CD4-positive, CD25-positive, alpha-beta regulatory T cell (primary cell): Measurements from ENCODE around the gene HSD17B13. TPM values are rescaled to one million over a fixed set of nuclear protein-coding genes. Genes with fewer than 3 reads are reported as not detected.

Experiments
- ATAC-seq, 2 donors: fragments of 150-1000 bp; cut with Tn5 transposase; one replicate each; pipeline ENCODE4 v1.10.0; 2021; ENCODE audit warnings: low read depth in 2 of 2, moderate number of reproducible peaks in 2 of 2, moderate library complexity in 1 of 2
- DNase-seq, 3 donors: peaks; one replicate each; pipeline versions ENCODE4 v3.0.0 to v3.0.0-alpha.2; 2012 to 2022; ENCODE audit warnings: mixed read lengths in 1 of 3
- H3K27ac ChIP-seq: one replicate; pipeline ENCODE4 v1.7.0; 2013; ENCODE audit warnings: mild to moderate bottlenecking, low read length; ENCODE audit not compliant: insufficient read depth, poor library complexity, severe bottlenecking
- H3K27me3 ChIP-seq: one replicate; pipeline ENCODE4 v1.7.0; 2013; ENCODE audit warnings: low read length; ENCODE audit not compliant: control insufficient read depth, insufficient read depth
- H3K36me3 ChIP-seq: one replicate; pipeline ENCODE4 v1.7.0; 2013; ENCODE audit warnings: mild to moderate bottlenecking, low read length, moderate library complexity; ENCODE audit not compliant: control insufficient read depth, insufficient read depth
- H3K4me1 ChIP-seq: 2 replicates; pipeline ENCODE4 v1.7.0; 2013; ENCODE audit warnings: mild to moderate bottlenecking, low read length; ENCODE audit not compliant: insufficient read depth, control insufficient read depth, poor library complexity, severe bottlenecking
- H3K4me3 ChIP-seq: one replicate; pipeline ENCODE4 v1.7.0; 2013; ENCODE audit warnings: low read depth, mild to moderate bottlenecking, low read length, moderate library complexity
- H3K9me3 ChIP-seq, 2 experiments: 1 replicate in 1 of 2; 2 replicates in 1 of 2; pipeline ENCODE4 v1.7.0; 2013; ENCODE audit warnings: low read length in 2 of 2, mild to moderate bottlenecking in 1 of 2, moderate library complexity in 1 of 2; ENCODE audit not compliant: control insufficient read depth in 2 of 2
- H3K27ac Mint-ChIP-seq, 3 donors: one replicate each; pipeline ENCODE4 v1.8.0; 2020 to 2022; ENCODE audit warnings: mild to moderate bottlenecking in 3 of 3, mixed read lengths in 3 of 3, moderate library complexity in 2 of 3
- H3K27me3 Mint-ChIP-seq: one replicate; pipeline ENCODE4 v1.8.0; 2022; ENCODE audit warnings: mild to moderate bottlenecking, mixed read lengths
- H3K36me3 Mint-ChIP-seq: one replicate; pipeline ENCODE4 v1.8.0; 2020; ENCODE audit warnings: mixed read lengths
- H3K4me1 Mint-ChIP-seq, 4 donors: one replicate each; pipeline ENCODE4 v1.8.0; 2020 to 2022; ENCODE audit warnings: mixed read lengths in 4 of 4, mild to moderate bottlenecking in 1 of 4
- H3K4me3 Mint-ChIP-seq, 4 donors: one replicate each; pipeline ENCODE4 v1.8.0; 2020 to 2022; ENCODE audit warnings: mild to moderate bottlenecking in 4 of 4, mixed read lengths in 4 of 4, moderate library complexity in 3 of 4
- H3K9me3 Mint-ChIP-seq, 7 donors: one replicate each; pipeline ENCODE4 v1.8.0; 2020 to 2022; ENCODE audit warnings: mixed read lengths in 7 of 7, mild to moderate bottlenecking in 3 of 7, moderate library complexity in 2 of 7
- polyA plus RNA-seq, 4 donors: library from polyadenylated mRNA; unstranded; fragments of 300-500 nt; fragmentation: Illumina TruSeq; gene quantifications; one replicate each; pipeline ENCODE4 v1.2.3, GENCODE V29; 2021
- total RNA-seq: library from RNA; stranded (reverse); gene quantifications from one replicate; pipeline ENCODE4 v1.2.3, GENCODE V29; 2022

HSD17B13 gene, protein sequence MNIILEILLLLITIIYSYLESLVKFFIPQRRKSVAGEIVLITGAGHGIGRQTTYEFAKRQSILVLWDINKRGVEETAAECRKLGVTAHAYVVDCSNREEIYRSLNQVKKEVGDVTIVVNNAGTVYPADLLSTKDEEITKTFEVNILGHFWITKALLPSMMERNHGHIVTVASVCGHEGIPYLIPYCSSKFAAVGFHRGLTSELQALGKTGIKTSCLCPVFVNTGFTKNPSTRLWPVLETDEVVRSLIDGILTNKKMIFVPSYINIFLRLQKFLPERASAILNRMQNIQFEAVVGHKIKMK
- total RNA-seq (0.52 TPM), polyA plus RNA-seq (under 1 TPM in 1 of 4 donors, not detected in 3; 0.09 TPM)

DNA sequence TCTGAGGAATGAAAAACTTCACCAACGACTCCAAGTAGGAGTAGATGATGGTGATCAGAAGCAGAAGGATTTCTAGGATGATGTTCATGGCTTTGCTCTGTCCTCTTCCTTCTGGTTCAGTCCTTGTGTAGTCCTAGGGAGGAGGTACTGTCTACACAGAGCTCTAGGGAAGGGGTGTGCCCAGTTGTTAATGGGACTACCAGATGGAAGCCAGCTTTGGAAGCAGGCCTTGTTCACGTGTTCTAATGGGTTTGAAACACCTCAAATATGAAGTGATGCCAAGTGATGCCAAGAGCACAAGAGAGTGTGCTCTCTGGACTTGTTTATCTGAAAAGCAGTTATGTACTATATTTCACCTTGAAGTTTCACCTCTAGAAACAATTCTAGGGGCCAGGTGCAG is at the start of gene HSD17B13:
Gene HSD17B13, minus strand, starts transcription at position 129 of the 400 bp plus-strand sequence. Its CDS starts 41 bp downstream, at position 88.
- H3K9me3 Mint-ChIP-seq, result peaks cover 0 to 8% (median 0%) of the 10 kb centered on the region in 7 donors
- no peak within 1 kb of the TSS for H3K4me3 ChIP-seq
- H3K27ac Mint-ChIP-seq, result no peak within 1 kb of the TSS
- no peak for DNase-seq
- no peaks in the 10 kb centered on the region for H3K27me3 ChIP-seq
- peaks cover 4% of the 10 kb centered on the region for H3K27me3 Mint-ChIP-seq
- no peaks in the 10 kb centered on the region for H3K4me1 Mint-ChIP-seq
- H3K36me3 Mint-ChIP-seq, result no peaks in the 10 kb centered on the region
- no peak within 1 kb of the TSS for H3K27ac ChIP-seq
- H3K4me1 ChIP-seq, result no peaks in the 10 kb centered on the region
- no peaks in the 10 kb centered on the region for H3K9me3 ChIP-seq
- ATAC-seq, result no peak
- no peak within 1 kb of the TSS for H3K4me3 Mint-ChIP-seq
- H3K36me3 ChIP-seq, result no peaks in the 10 kb centered on the region

DNA sequence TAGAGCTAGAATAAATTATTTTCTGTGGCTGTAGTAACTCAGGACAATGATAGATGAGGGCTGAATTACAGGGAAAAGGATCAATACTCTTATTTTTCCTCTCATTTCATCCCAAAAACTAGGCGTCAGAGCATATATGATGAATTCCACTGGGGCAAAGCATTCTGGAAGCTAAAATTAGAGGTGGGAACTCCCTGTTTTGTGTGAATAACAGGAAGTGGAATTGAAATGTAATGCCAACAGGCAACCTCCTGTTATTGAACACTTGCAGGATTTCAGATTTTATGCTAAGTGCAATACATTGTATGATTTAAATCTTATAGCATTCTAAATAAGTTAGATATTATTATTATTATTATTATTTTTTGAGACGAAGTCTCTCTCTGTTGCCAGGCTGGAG is 47.4 kb upstream of the HSD17B13 start:
- no peaks in the 10 kb centered on the region for H3K9me3 Mint-ChIP-seq
- no peaks in the 10 kb centered on the region for H3K27me3 Mint-ChIP-seq
- Histone ChIP-seq H3K9me3 (no peaks in the 10 kb centered on the region), H3K4me1 (no peaks in the 10 kb centered on the region), H3K36me3 (peaks cover 61% of the 10 kb centered on the region), H3K4me3 (no peak overlapping the region), H3K27me3 (no peaks in the 10 kb centered on the region), H3K27ac (no peak overlapping the region)
- DNase-seq (no peak), ATAC-seq (no peak)
- H3K27ac Mint-ChIP-seq, result no peak overlapping the region
- H3K4me1 Mint-ChIP-seq, result peaks cover 0 to 10% (median 1%) of the 10 kb centered on the region in 4 donors
- no peak overlapping the region for H3K4me3 Mint-ChIP-seq
- H3K36me3 Mint-ChIP-seq, result peaks cover 37% of the 10 kb centered on the region

DNA sequence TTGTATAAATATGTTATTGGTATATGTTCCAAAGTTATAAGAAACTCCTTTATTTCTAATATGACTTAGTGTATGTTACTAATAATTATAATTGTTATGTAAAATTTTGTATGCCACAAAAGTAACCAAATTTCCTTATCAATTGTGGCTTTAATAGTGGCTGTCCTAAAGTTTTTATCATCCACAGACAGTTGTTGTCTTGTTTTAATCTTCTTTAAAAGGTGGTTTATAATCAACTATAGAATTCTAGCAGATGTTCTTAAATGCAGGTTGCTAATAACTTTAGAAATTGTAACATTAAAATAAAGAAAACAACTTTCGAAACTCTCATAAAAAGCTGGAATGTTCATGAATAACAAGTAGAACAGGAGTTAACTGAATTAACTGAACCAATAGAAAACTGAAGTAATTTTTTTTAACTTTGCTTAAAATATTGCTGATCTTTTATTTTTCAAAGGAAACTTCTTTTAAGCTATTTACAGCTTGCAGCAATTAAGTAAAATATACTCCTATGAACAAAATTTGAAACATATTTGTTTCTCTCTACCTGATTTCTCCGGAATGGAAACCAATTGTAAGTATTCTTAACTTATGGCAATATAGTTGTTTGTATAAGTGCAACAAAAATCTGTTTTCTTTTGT is 44.0 kb upstream of the HSD17B13 start:
- H3K27me3 Mint-ChIP-seq, result no peaks in the 10 kb centered on the region
- no peak overlapping the region for H3K4me3 Mint-ChIP-seq
- no peak overlapping the region for H3K27ac Mint-ChIP-seq
- no peaks in the 10 kb centered on the region for H3K27me3 ChIP-seq
- ATAC-seq (no peak), DNase-seq (no peak)
- H3K27ac ChIP-seq, result no peak overlapping the region
- H3K36me3 ChIP-seq, result peaks cover 57% of the 10 kb centered on the region
- H3K4me3 ChIP-seq, result no peak overlapping the region
- no peaks in the 10 kb centered on the region for H3K4me1 ChIP-seq
- H3K36me3 Mint-ChIP-seq, result peaks cover 51% of the 10 kb centered on the region
- peaks cover 0 to 10% (median 1%) of the 10 kb centered on the region in 4 donors for H3K4me1 Mint-ChIP-seq
- no peaks in the 10 kb centered on the region for H3K9me3 Mint-ChIP-seq
- H3K9me3 ChIP-seq, result no peaks in the 10 kb centered on the region

DNA sequence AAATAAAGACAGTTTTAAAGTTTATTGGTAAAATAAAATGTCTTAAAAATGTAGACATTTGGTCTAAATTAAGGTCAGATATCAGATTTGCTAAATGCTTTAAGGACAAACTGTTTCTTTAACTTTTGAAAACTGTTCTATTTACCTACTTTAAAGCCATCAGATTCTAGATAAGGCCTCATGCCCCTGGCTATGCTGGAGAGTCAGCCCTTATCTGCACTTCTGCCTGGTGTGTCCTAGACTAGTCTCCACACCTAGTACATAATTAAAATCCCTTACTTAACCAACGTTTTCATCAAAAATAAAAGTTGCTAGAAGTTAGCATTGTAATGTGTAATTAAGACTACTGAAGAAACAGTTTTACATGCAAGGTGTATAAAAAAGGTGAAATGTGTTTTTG is 42.7 kb upstream of the HSD17B13 start:
- no peaks in the 10 kb centered on the region for H3K27me3 Mint-ChIP-seq
- H3K36me3 ChIP-seq, result peaks cover 53% of the 10 kb centered on the region
- no peaks in the 10 kb centered on the region for H3K9me3 Mint-ChIP-seq
- H3K4me3 Mint-ChIP-seq, result no peak overlapping the region
- no peak for ATAC-seq
- H3K27ac Mint-ChIP-seq, result peak overlapping the region in 2 of 3 donors; percentile 4 to 43
- no peaks in the 10 kb centered on the region for H3K9me3 ChIP-seq
- no peak overlapping the region for H3K4me3 ChIP-seq
- no peak overlapping the region for H3K27ac ChIP-seq
- no peaks in the 10 kb centered on the region for H3K27me3 ChIP-seq
- H3K36me3 Mint-ChIP-seq, result peaks cover 50% of the 10 kb centered on the region
- H3K4me1 Mint-ChIP-seq, result peaks cover 0 to 10% (median 1%) of the 10 kb centered on the region in 4 donors
- H3K4me1 ChIP-seq, result no peaks in the 10 kb centered on the region
- DNase-seq, result no peak

DNA sequence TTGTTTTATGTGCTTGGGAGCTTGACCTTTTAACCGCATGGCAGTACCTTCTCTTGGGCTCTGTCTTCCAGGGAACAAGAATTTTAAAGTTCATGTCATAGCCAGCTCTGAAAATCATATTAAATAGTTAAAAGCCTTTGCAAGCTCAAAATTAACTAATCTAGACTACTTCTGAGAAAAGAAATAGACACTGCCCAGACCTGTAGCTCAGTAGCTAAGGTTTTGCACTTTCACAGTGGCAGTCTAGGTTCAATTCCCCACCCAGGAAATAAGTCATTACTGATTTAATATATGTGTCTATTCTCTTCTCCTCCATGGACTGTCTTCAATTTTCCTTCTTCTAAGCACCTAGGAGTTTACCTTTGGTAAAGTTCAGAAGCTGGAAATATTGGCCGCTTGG is 40.9 kb upstream of the HSD17B13 start:
- Histone ChIP-seq H3K27ac (no peak overlapping the region), H3K27me3 (no peaks in the 10 kb centered on the region), H3K4me1 (no peaks in the 10 kb centered on the region), H3K36me3 (peaks cover 49% of the 10 kb centered on the region), H3K4me3 (no peak overlapping the region), H3K9me3 (no peaks in the 10 kb centered on the region)
- Mint-ChIP-seq H3K27ac (no peak overlapping the region), H3K4me1 (peaks cover 0 to 10% (median 1%) of the 10 kb centered on the region in 4 donors), H3K9me3 (no peaks in the 10 kb centered on the region), H3K4me3 (no peak overlapping the region), H3K27me3 (no peaks in the 10 kb centered on the region), H3K36me3 (peaks cover 48% of the 10 kb centered on the region)
- no peak for ATAC-seq
- no peak for DNase-seq

DNA sequence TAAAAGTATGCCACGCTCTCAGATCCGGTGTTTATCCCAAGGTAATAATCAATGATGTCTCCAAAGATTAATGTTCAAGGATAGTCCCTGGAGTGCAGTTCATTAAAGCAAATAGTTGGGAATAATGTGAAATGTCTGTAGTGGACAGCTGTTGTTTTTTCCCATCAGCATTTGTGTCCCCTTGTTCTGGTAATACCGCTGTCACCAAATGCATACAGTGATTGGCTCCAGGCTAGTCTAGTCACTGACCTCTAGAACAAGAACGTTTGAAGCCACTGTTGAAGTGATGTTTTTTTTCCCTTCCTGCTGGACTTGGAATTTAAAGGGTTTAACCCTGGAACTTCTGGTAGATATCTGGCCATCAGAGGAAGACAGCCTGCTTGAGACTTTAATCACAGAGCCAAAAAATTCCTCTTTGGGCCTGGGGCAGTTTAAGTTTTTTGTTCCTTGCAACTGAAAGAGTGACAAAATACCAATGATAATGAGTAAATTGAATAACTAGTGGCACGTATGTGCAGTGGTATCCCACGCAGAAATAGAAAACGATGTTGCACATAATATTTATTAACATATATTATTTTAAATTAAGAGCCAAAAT is 37.8 kb upstream of the HSD17B13 start:
- H3K9me3 Mint-ChIP-seq, result no peaks in the 10 kb centered on the region
- Histone ChIP-seq H3K27me3 (no peaks in the 10 kb centered on the region), H3K27ac (no peak overlapping the region), H3K4me3 (no peak overlapping the region), H3K9me3 (no peaks in the 10 kb centered on the region), H3K4me1 (no peaks in the 10 kb centered on the region), H3K36me3 (peaks cover 45% of the 10 kb centered on the region)
- DNase-seq (no peak), ATAC-seq (no peak)
- H3K27me3 Mint-ChIP-seq, result no peaks in the 10 kb centered on the region
- H3K4me1 Mint-ChIP-seq, result peaks cover 0 to 2% (median under 1%) of the 10 kb centered on the region in 4 donors
- H3K36me3 Mint-ChIP-seq, result peaks cover 48% of the 10 kb centered on the region
- H3K4me3 Mint-ChIP-seq, result no peak overlapping the region
- H3K27ac Mint-ChIP-seq, result no peak overlapping the region

DNA sequence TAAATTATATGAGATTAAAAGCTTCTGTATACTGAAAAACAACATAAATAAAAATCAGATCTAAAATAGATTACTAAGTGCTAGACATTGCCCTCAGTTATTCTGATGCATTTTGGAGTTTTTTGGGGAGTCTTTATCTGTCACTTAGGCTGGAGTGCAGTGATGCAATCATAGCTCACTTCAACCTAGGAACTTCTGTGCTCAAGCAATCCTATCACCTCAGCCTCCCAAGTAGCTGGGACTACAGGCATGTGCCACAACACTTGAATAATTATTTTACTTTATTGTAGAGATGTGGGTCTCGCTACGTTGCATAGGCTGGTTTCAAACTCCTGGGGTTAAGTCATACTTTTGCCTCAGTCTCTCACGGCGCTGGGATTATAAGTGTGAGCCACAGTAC is 36.6 kb upstream of the HSD17B13 start:
- H3K27me3 Mint-ChIP-seq, result no peaks in the 10 kb centered on the region
- Histone ChIP-seq H3K27me3 (no peaks in the 10 kb centered on the region), H3K27ac (no peak overlapping the region), H3K9me3 (no peaks in the 10 kb centered on the region), H3K4me3 (no peak overlapping the region), H3K36me3 (peaks cover 43% of the 10 kb centered on the region), H3K4me1 (no peaks in the 10 kb centered on the region)
- no peaks in the 10 kb centered on the region for H3K9me3 Mint-ChIP-seq
- H3K4me1 Mint-ChIP-seq, result peaks cover 0 to 2% (median 0%) of the 10 kb centered on the region in 4 donors
- H3K4me3 Mint-ChIP-seq, result no peak overlapping the region
- no peak for ATAC-seq
- peak overlapping the region in 1 of 3 donors; percentile 33 for H3K27ac Mint-ChIP-seq
- no peak for DNase-seq
- H3K36me3 Mint-ChIP-seq, result peaks cover 52% of the 10 kb centered on the region
